Sigmoid colon (tissue), 4 donors: ENCODE results near the gene SLC9A9.
"Not testable (repeated sequence)": the region's sequence is repeated elsewhere in the genome, so short reads cannot be mapped to it uniquely, and the experiment has no call there.

ENCODE experiments used
- CTCF ChIP-seq, 4 experiments: fragments of 450-650 bp in 3 of 4; fragments of 200-600 bp in 1 of 4; IDR thresholded peaks; one replicate each; pipeline ENCODE4 v1.5.1; 2016 to 2019; ENCODE audit warnings: antibody characterized with exemption in 4 of 4, mild to moderate bottlenecking in 3 of 4, moderate library complexity in 2 of 4
- POLR2A ChIP-seq, 2 donors: fragments of 450-650 bp; IDR thresholded peaks; one replicate each; pipeline ENCODE4 v1.6.1; 2016; ENCODE audit warnings: antibody characterized with exemption in 2 of 2, mild to moderate bottlenecking in 2 of 2, moderate library complexity in 2 of 2
- POLR2AphosphoS5 ChIP-seq, 4 donors: sonication (generic); formaldehyde crosslinking; IDR thresholded peaks; one replicate each; pipeline ENCODE4 v1.6.1; 2017; ENCODE audit warnings: antibody characterized with exemption in 4 of 4

GRCh38 chr3:143805476-143805875, 42.8 kb downstream of the SLC9A9 start:
- not testable (repeated sequence) for TF ChIP-seq POLR2A, CTCF, POLR2AphosphoS5 (IDR thresholded peaks at IDR 0.05)
